Measurements from ENCODE around the gene WNK3. TPM values are rescaled to one million over a fixed set of nuclear protein-coding genes. Genes with fewer than 3 reads are reported as not detected.

Gene WNK3
- total RNA-seq, 1 donor from 2014 or later: 2.6 TPM

DNA sequence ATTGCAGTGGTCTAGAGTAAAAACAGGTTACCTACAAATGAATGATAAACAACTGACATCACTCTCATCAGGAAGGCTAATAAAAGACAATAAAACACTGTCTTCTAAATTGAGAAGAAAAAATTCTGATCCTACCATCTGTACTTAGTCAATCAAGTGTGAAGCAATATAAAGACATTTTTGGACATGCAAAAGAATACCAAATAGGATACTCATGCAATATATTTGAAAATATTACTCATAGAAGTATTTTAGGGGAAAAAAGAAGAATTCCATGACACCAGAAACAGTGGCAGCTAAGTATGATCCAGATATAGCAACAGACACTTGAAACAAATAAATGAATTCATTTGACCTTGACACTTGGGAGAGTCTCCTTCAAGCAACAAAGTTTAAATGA is 111.0 kb downstream of the WNK3 start:
- H3K4me3 ChIP-seq (ENCODE audit: low read depth, low read length): no peak overlapping the region
- no peak for DNase-seq (ENCODE audit: low read depth)
- TF ChIP-seq, protein P1, sequence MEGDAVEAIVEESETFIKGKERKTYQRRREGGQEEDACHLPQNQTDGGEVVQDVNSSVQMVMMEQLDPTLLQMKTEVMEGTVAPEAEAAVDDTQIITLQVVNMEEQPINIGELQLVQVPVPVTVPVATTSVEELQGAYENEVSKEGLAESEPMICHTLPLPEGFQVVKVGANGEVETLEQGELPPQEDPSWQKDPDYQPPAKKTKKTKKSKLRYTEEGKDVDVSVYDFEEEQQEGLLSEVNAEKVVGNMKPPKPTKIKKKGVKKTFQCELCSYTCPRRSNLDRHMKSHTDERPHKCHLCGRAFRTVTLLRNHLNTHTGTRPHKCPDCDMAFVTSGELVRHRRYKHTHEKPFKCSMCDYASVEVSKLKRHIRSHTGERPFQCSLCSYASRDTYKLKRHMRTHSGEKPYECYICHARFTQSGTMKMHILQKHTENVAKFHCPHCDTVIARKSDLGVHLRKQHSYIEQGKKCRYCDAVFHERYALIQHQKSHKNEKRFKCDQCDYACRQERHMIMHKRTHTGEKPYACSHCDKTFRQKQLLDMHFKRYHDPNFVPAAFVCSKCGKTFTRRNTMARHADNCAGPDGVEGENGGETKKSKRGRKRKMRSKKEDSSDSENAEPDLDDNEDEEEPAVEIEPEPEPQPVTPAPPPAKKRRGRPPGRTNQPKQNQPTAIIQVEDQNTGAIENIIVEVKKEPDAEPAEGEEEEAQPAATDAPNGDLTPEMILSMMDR (conservative IDR thresholded peaks at IDR 0.05; ENCODE audit: low read depth, low read length): no peak

DNA sequence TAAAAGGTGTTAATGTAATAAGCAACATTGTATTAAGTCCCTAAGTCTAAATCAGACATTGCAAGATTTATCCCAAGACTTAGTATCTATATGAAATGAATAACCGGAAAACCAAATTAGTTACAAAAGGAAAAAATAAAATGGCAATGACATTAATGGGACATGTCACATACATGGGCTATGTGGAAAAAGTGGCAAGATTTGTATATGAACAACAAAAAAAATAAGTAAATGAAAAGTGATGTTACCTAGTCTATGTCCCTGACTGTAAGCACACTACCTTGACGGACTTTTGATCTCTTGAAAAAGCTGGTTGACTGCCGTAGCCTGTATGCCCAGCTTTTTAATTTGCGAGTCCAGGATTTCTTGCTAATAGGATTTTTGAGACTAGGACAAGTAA is 119.3 kb downstream of the WNK3 start:
- no peak for DNase-seq (ENCODE audit: low read depth)
- no peak overlapping the region for H3K4me3 ChIP-seq (ENCODE audit: low read depth, low read length)
- TF ChIP-seq, protein P1 (conservative IDR thresholded peaks at IDR 0.05; ENCODE audit: low read depth, low read length): no peak

DNA sequence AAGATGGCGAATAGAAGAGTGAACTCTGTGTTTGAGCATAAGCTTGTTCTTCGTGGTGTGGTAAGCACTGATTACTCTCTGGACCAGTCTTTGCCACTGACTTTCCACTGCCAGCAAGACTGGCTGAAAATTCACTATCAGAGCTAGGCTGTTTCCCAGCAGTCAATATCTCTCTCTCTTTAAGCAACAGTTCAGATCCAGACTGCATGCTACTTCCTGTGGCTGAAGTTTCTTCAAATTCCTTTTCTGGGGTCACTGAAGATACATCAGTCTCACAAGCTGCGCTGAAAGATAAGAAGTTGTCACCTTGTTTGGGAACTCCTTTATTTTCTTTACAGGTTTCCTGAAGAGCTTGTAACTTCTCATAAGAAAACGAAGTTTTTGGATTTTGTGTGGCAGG is 120.8 kb downstream of the WNK3 start:
- DNase-seq (ENCODE audit: low read depth): no peak
- H3K4me3 ChIP-seq (ENCODE audit: low read depth, low read length): no peak overlapping the region
- TF ChIP-seq, protein P1 (conservative IDR thresholded peaks at IDR 0.05; ENCODE audit: low read depth, low read length): no peak

- DNase-seq (ENCODE audit: low read depth): no peak
- H3K4me3 ChIP-seq (ENCODE audit: low read depth, low read length): no peak overlapping the region
- TF ChIP-seq, protein P1 (conservative IDR thresholded peaks at IDR 0.05; ENCODE audit: low read depth, low read length): no peak
Observed at GRCh38 chrX:54230435-54231148, 127.3 kb downstream of the WNK3 start.

DNA sequence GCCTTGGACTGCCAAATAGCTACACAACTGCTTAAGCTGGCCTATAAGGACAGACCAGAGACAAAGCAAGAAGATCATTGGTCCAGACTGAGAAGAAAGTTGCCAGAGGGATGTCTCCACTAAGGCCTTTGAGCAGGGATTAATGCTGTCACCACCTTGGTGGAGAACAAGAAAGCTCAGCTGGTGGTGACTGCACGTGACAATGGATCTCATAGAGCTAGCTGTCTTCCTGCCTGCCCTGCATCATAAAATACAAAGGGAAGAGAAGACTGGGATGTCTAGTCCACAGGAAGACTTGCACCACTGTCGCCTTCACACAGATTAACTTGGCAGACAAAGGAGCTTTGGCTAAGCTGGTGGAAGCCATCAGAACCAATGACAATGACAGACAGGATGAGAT is 134.3 kb downstream of the WNK3 start:
- H3K4me3 ChIP-seq (ENCODE audit: low read depth, low read length): no peak overlapping the region
- TF ChIP-seq, protein P1 (conservative IDR thresholded peaks at IDR 0.05; ENCODE audit: low read depth, low read length): no peak
- no peak for DNase-seq (ENCODE audit: low read depth)

DNA sequence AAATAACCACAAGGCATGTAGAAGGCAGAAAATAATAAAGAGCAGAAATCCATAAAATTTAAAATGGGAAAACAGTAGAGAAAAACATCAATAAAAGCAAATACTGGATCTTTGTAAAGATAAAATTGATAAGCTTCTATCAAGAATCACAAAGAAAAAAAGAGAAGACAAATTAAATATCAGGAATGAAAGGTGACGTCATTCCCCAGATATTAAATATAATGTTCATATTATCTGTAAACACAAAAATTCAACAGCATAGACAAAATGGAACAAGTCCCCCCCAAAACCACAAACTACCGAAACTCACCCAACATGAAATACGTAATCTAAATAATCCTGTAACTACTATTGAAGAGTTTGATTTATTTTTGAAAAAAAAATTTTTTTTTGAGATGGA is 144.2 kb downstream of the WNK3 start:
- TF ChIP-seq, protein P1 (conservative IDR thresholded peaks at IDR 0.05; ENCODE audit: low read depth, low read length): no peak
- DNase-seq (ENCODE audit: low read depth): no peak
- no peak overlapping the region for H3K4me3 ChIP-seq (ENCODE audit: low read depth, low read length)

DNA sequence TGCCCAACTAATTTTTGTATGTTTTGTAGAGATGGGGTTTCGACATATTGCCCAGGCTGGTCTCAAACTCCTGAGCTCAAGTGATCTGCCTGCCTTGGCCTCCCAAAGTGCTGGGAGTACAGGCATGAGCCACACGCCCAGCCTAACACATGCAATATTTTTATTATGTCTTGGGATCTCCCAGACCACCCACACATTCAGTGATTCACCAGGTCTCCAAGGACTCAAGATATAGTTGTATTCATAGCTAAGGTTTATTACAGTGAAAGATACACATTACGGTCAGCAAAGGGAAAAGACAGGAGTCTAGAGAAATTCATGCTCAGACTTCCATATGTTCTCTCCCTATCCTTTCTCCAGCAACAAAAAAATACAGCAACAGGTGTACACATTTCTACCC is 149.3 kb downstream of the WNK3 start:
- H3K4me3 ChIP-seq (ENCODE audit: low read depth, low read length): no peak overlapping the region
- DNase-seq (ENCODE audit: low read depth): no peak
- TF ChIP-seq, protein P1 (conservative IDR thresholded peaks at IDR 0.05; ENCODE audit: low read depth, low read length): no peak
